HL-60 (cell line): Measurements from ENCODE around the gene TNNT1.

Source experiments
- CTCF ChIP-seq: IDR thresholded peaks from one replicate; pipeline ENCODE4 v1.5.1; 2011; ENCODE audit warnings: low read length, control low read depth, inconsistent platforms; ENCODE audit not compliant: insufficient read depth
- GABPA ChIP-seq: IDR thresholded peaks from 2 replicates; pipeline ENCODE4 v1.6.1; 2012; ENCODE audit warnings: low read depth
- POLR2AphosphoS5 ChIP-seq: IDR thresholded peaks from 2 replicates; pipeline ENCODE4 v1.6.1; 2012; ENCODE audit warnings: low read depth
- REST ChIP-seq: IDR thresholded peaks from 2 replicates; pipeline ENCODE4 v1.6.1; 2012; ENCODE audit warnings: low read depth; ENCODE audit not compliant: insufficient replicate concordance

DNA sequence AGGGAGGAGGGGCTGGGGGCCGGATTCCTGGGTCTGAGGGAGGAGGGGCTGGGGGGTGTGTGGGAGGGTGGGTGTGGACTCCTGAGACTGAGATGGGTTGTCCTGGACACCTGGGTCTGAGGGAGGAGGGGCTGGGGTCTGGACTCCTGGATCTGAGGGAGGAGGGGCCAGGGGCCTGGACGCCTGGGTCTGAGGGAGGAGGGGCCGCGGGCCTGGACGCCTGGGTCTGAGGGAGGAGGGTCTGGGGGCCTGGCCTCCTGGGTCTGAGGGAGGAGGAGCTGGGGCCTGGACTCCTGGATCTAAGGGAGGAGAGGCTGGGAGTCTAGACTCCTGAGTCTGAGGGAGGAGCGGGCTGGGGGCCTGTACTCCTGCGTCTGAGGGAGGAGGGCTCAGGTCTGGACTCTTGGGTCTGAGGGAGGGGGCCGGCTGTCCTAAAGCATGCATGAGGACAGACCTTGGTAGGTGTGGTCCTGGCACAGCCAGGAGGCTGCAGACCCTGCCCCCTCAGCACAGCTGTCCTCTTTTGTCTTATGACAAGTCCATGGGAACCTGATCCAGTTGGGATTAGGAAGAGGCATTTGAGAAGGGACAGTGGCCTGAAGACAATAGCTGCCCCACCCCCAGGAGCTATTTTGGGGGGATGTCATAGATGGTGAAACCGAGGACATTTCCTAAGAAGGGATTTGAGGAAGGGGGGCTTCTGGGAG, 1.3 kb downstream of the TNNT1 start:
- TF ChIP-seq CTCF (no peak), POLR2AphosphoS5 (no peak), REST (no peak), GABPA (no peak)
